ENCODE data around the gene MINDY3. TPM values are rescaled to one million over a fixed set of nuclear protein-coding genes. Genes with fewer than 3 reads are reported as not detected.

Gene MINDY3
- total RNA-seq, 1 experiment from 2014 or later, result 14.9 TPM

- Histone ChIP-seq H4K91ac (ENCODE audit: insufficient read length, low read depth, low read length) (no peak overlapping the region), H2AK5ac (ENCODE audit: insufficient read length, low read length) (no peak overlapping the region), H3K79me2 (ENCODE audit: insufficient read depth, low read length) (no peaks in the 10 kb centered on the region), H3K18ac (ENCODE audit: insufficient read length, low read depth, low read length) (no peak overlapping the region), H4K8ac (replicated peaks; ENCODE audit: insufficient read length, low read depth, low read length) (no peak overlapping the region), H2BK15ac (ENCODE audit: low read depth, low read length) (no peak overlapping the region), H3K4ac (ENCODE audit: low read depth, low read length) (no peak overlapping the region), H4K20me1 (ENCODE audit: control insufficient read depth, insufficient read depth, insufficient read length) (no peaks in the 10 kb centered on the region), H3K9me3 (ENCODE audit: control insufficient read depth, low read depth, low read length) (no peaks in the 10 kb centered on the region), H4K5ac (ENCODE audit: insufficient read length, low read depth, low read length) (no peak overlapping the region), H3K9ac (ENCODE audit: extremely low read depth, insufficient read length, low read length) (no peak overlapping the region), H2BK20ac (ENCODE audit: low read depth, low read length, poor library complexity, severe bottlenecking) (no peak overlapping the region), H3K27ac (ENCODE audit: insufficient read length, low read depth, low read length) (no peak overlapping the region), H3K79me1 (ENCODE audit: insufficient read depth, low read depth, low read length, poor library complexity, severe bottlenecking) (no peaks in the 10 kb centered on the region), H2BK12ac (ENCODE audit: insufficient read length, low read depth, low read length) (no peak overlapping the region), H3K4me1 (ENCODE audit: insufficient read depth, low read length) (no peaks in the 10 kb centered on the region), H3K23me2 (ENCODE audit: insufficient read length, low read depth, low read length, poor library complexity, severe bottlenecking) (no peaks in the 10 kb centered on the region), H3T11ph (ENCODE audit: low read length) (no peak overlapping the region), H3K23ac (ENCODE audit: insufficient read length, low read depth, low read length) (no peak overlapping the region), H2BK5ac (ENCODE audit: insufficient read length, low read length) (no peak overlapping the region), H3K56ac (ENCODE audit: insufficient read length, low read depth, low read length) (no peak overlapping the region), H3K4me2 (ENCODE audit: insufficient read depth, insufficient read length, low read length) (no peak overlapping the region), H3K27me3 (ENCODE audit: insufficient read depth, low read length) (no peaks in the 10 kb centered on the region), H2AFZ (ENCODE audit: low read length) (no peak overlapping the region), H3K14ac (ENCODE audit: insufficient read depth, low read length) (no peak overlapping the region), H2BK120ac (ENCODE audit: low read depth, low read length, poor library complexity, severe bottlenecking) (no peak overlapping the region)
- Mint-ChIP-seq H3K36me3 (ENCODE audit: insufficient read depth in 1 of 3, low read depth in 3 of 3) (no peaks in the 10 kb centered on the region; a peak in 1 of 7 replicates), H3K9me3 (no peaks in the 10 kb centered on the region), H3K4me1 (peaks cover 13 to 23% of the 10 kb centered on the region in 2 experiments), H3K27me3 (ENCODE audit: low read depth) (no peaks in the 10 kb centered on the region), H3K27ac (no peak overlapping the region; a peak in 1 of 7 replicates), H3K4me3 (no peak overlapping the region)
- no CpG with 5 or more reads among the region's 5 CpGs for WGBS (ENCODE audit: extremely low coverage, insufficient read length, low lambda C conversion rate)
- no peak for TF ChIP-seq CTCF (conservative IDR thresholded peaks at IDR 0.05)
- no peak for DNase-seq
Observed at GRCh38 chr10:15787426-15787825, 72.9 kb downstream of the MINDY3 start.
